Mesendoderm (in vitro differentiated cells): ENCODE results near the gene BCL3.

ENCODE experiments used
- DNase-seq: peaks from one replicate; pipeline ENCODE4 v3.0.0; 2013
- H2AK5ac ChIP-seq: 2 replicates; pipeline ENCODE4 v1.6.1; 2013; ENCODE audit warnings: low read length, inconsistent platforms
- H2BK120ac ChIP-seq: 2 replicates; pipeline ENCODE4 v1.6.1; 2013; ENCODE audit warnings: low read depth, mild to moderate bottlenecking, low read length, moderate library complexity, mixed read lengths
- H2BK15ac ChIP-seq: replicated peaks from 2 replicates; pipeline ENCODE4 v1.6.1; 2013; ENCODE audit warnings: low read depth, mild to moderate bottlenecking, moderate library complexity
- H2BK5ac ChIP-seq: 2 replicates; pipeline ENCODE4 v1.6.1; 2013; ENCODE audit warnings: low read length, inconsistent platforms
- H3K18ac ChIP-seq: 2 replicates; pipeline ENCODE4 v1.6.1; 2013; ENCODE audit warnings: mild to moderate bottlenecking, low read length, mixed read lengths
- H3K23ac ChIP-seq: one replicate; pipeline ENCODE4 v1.6.1; 2013; ENCODE audit warnings: low read length
- H3K27ac ChIP-seq: 2 replicates; pipeline ENCODE4 v1.5.1; 2013; ENCODE audit warnings: low read depth, mild to moderate bottlenecking, inconsistent platforms, low read length, moderate library complexity
- H3K27me3 ChIP-seq: 2 replicates; pipeline ENCODE4 v1.6.1; 2013; ENCODE audit warnings: low read length, control low read depth, mild to moderate bottlenecking, inconsistent platforms; ENCODE audit not compliant: insufficient read depth, poor library complexity
- H3K36me3 ChIP-seq: 2 replicates; pipeline ENCODE4 v1.6.1; 2013; ENCODE audit warnings: low read length, inconsistent platforms; ENCODE audit not compliant: control insufficient read depth, insufficient read depth
- H3K4ac ChIP-seq: one replicate; pipeline ENCODE4 v1.6.1; 2013; ENCODE audit warnings: low read depth, mild to moderate bottlenecking, low read length, moderate library complexity
- H3K4me1 ChIP-seq: 2 replicates; pipeline ENCODE4 v1.6.1; 2013; ENCODE audit warnings: low read depth, low read length, inconsistent platforms; ENCODE audit not compliant: control insufficient read depth
- H3K4me2 ChIP-seq: 2 replicates; pipeline ENCODE4 v1.6.1; 2013; ENCODE audit warnings: low read length
- H3K4me3 ChIP-seq: 2 replicates; pipeline ENCODE4 v1.5.1; 2013; ENCODE audit warnings: mild to moderate bottlenecking, low read length
- H3K56ac ChIP-seq: one replicate; pipeline ENCODE4 v1.6.1; 2013; ENCODE audit warnings: low read length
- H3K79me1 ChIP-seq: 2 replicates; pipeline ENCODE4 v1.6.1; 2013; ENCODE audit warnings: low read length, inconsistent platforms
- H3K79me2 ChIP-seq: 2 replicates; pipeline ENCODE4 v1.6.1; 2013; ENCODE audit warnings: mild to moderate bottlenecking, low read length; ENCODE audit not compliant: control insufficient read depth, insufficient read depth
- H3K9ac ChIP-seq: 2 replicates; pipeline ENCODE4 v1.6.1; 2013; ENCODE audit warnings: low read length, inconsistent platforms
- H4K5ac ChIP-seq: one replicate; pipeline ENCODE4 v1.6.1; 2013; ENCODE audit warnings: low read length
- H4K8ac ChIP-seq: one replicate; pipeline ENCODE4 v1.6.1; 2013; ENCODE audit warnings: low read depth, mild to moderate bottlenecking, control low read depth, low read length, moderate library complexity
- WGBS: extraction: QIAGEN DNeasy Blood & Tissue Kit; methylation state at CpG from one replicate; pipeline ENCODE4 v1.1.7; 2013; ENCODE audit warnings: low lambda C conversion rate, missing lambda C conversion rate; ENCODE audit not compliant: insufficient coverage; ENCODE audit errors: extremely low coverage; 5-methylcytosine and 5-hydroxymethylcytosine counted together

Gene BCL3

GRCh38 chr19:44757057-44757734 lies 8.7 kb downstream of the BCL3 start:
- Histone ChIP-seq H2BK5ac (no peak overlapping the region), H3K4me2 (peak overlapping the region; percentile 93), H3K36me3 (no peaks in the 10 kb centered on the region), H2AK5ac (no peak overlapping the region), H3K4ac (no peak overlapping the region), H3K4me3 (peak overlapping the region; percentile 39), H3K79me1 (no peaks in the 10 kb centered on the region), H3K27ac (no peak overlapping the region), H4K8ac (no peak overlapping the region), H3K4me1 (peaks cover 6% of the 10 kb centered on the region), H2BK120ac (no peak overlapping the region), H3K18ac (no peak overlapping the region), H3K23ac (no peak overlapping the region), H3K9ac (peak overlapping the region; percentile 69), H4K5ac (no peak overlapping the region), H3K79me2 (no peaks in the 10 kb centered on the region), H3K27me3 (peaks cover 10% of the 10 kb centered on the region), H2BK15ac (no peak overlapping the region), H3K56ac (peak overlapping the region; percentile 85)
- WGBS = no CpG with 5 or more reads among the region's 53 CpGs
- no peak for DNase-seq

DNA sequence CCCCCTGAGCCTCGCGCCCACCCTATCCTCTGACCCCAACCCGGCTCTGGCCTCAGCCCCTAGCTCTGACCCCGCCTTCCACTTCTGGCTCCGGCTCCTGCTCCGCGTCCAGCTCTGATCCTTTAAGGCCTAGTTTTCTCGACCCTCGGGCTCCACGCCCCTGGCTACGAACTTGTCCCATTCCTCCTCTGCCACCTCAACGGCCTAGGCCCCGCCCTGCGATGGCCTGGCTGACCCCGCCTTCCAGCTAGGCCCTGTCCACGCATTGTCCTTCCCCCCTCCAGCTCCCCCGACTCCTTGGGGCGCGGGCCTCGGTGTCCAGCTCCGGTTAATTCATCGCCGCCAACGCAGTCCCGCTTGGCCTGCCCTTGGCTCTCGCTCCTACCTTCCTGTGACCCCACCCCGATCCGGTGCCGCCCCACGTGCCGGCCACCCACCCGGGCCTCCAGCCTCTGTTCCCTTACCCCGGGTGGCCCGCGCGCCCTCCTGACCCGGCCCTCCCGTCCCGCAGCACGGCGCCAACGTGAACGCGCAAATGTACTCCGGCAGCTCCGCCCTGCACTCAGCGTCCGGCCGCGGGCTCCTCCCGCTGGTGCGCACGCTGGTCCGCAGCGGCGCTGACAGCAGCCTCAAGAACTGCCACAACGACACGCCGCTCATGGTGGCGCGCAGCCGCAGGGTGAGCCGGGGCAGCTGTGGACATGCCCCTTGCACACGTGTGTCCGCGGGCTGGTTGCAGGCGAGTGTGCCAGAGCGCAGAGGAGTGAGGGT lies 9.4 kb downstream of the BCL3 start:
- no peak overlapping the region for H2AK5ac ChIP-seq
- H3K27me3 ChIP-seq = peaks cover 10% of the 10 kb centered on the region
- H3K23ac ChIP-seq = peak overlapping the region; percentile 83
- H3K4me1 ChIP-seq = peaks cover 5% of the 10 kb centered on the region
- no peak overlapping the region for H3K4ac ChIP-seq
- H3K18ac ChIP-seq = no peak overlapping the region
- peak; percentile 77 for DNase-seq
- no peak overlapping the region for H4K5ac ChIP-seq
- no peak overlapping the region for H2BK5ac ChIP-seq
- no peaks in the 10 kb centered on the region for H3K79me2 ChIP-seq
- peak overlapping the region; percentile 39 for H3K4me3 ChIP-seq
- H3K79me1 ChIP-seq = no peaks in the 10 kb centered on the region
- peak overlapping the region; percentile 93 for H3K4me2 ChIP-seq
- H3K36me3 ChIP-seq = no peaks in the 10 kb centered on the region
- H3K9ac ChIP-seq = peak overlapping the region; percentile 69
- peak overlapping the region; percentile 85 for H3K56ac ChIP-seq
- H2BK120ac ChIP-seq = no peak overlapping the region
- no peak overlapping the region for H2BK15ac ChIP-seq
- WGBS = no CpG with 5 or more reads among the region's 68 CpGs
- no peak overlapping the region for H3K27ac ChIP-seq
- H4K8ac ChIP-seq = no peak overlapping the region

- peaks cover 10% of the 10 kb centered on the region for H3K27me3 ChIP-seq
- H3K4me3 ChIP-seq = no peak overlapping the region
- H3K56ac ChIP-seq = peak overlapping the region; percentile 85
- no peak overlapping the region for H2BK15ac ChIP-seq
- no peak overlapping the region for H2AK5ac ChIP-seq
- no peak overlapping the region for H3K4ac ChIP-seq
- no peaks in the 10 kb centered on the region for H3K79me2 ChIP-seq
- no peak overlapping the region for H3K18ac ChIP-seq
- no peak overlapping the region for H2BK120ac ChIP-seq
- peak; percentile 78 for DNase-seq
- WGBS = no CpG with 5 or more reads among the region's 9 CpGs
- H3K79me1 ChIP-seq = no peaks in the 10 kb centered on the region
- peak overlapping the region; percentile 69 for H3K9ac ChIP-seq
- no peak overlapping the region for H4K8ac ChIP-seq
- H3K4me2 ChIP-seq = peak overlapping the region; percentile 93
- no peak overlapping the region for H3K27ac ChIP-seq
- no peaks in the 10 kb centered on the region for H3K36me3 ChIP-seq
- peaks cover 3% of the 10 kb centered on the region for H3K4me1 ChIP-seq
- no peak overlapping the region for H4K5ac ChIP-seq
- no peak overlapping the region for H2BK5ac ChIP-seq
- H3K23ac ChIP-seq = no peak overlapping the region
These were observed 10.1 kb downstream of the BCL3 start for GRCh38 chr19:44758596-44758995.

GRCh38 chr19:44759083-44759804 lies 10.7 kb downstream of the BCL3 start:
- peaks cover 10% of the 10 kb centered on the region for H3K27me3 ChIP-seq
- H2BK15ac ChIP-seq = no peak overlapping the region
- H3K4ac ChIP-seq = no peak overlapping the region
- peaks cover 3% of the 10 kb centered on the region for H3K4me1 ChIP-seq
- no peak overlapping the region for H3K9ac ChIP-seq
- H3K18ac ChIP-seq = no peak overlapping the region
- H3K79me1 ChIP-seq = no peaks in the 10 kb centered on the region
- H3K4me3 ChIP-seq = no peak overlapping the region
- no peak overlapping the region for H3K56ac ChIP-seq
- H2BK5ac ChIP-seq = no peak overlapping the region
- H2AK5ac ChIP-seq = no peak overlapping the region
- H3K23ac ChIP-seq = no peak overlapping the region
- H3K36me3 ChIP-seq = no peaks in the 10 kb centered on the region
- no peak overlapping the region for H3K4me2 ChIP-seq
- no peak overlapping the region for H4K5ac ChIP-seq
- WGBS = no CpG with 5 or more reads among the region's 10 CpGs
- no peak overlapping the region for H3K27ac ChIP-seq
- no peak overlapping the region for H4K8ac ChIP-seq
- DNase-seq = no peak
- H2BK120ac ChIP-seq = no peak overlapping the region
- H3K79me2 ChIP-seq = no peaks in the 10 kb centered on the region

DNA sequence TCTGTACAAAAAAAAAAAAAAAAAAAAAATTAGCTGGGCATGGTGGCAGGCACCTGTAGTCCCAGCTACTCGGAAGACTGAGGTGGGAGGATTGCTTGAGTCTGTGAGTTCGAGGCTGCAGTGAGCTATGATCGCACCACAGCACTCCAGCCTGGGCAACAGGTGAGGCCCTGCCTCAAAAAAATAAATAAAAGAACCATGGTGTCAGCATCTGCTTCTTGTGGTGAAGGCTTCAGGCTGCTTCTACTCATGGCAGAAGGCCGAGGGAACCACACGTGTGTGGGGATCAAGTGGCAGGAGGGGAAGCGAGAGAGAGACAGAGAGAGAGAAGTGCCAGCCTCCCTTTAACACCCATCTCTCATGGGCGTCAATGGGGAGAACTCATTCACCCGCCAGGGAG lies 13.5 kb downstream of the BCL3 start:
- Histone ChIP-seq H2AK5ac (no peak overlapping the region), H3K18ac (no peak overlapping the region), H3K27ac (no peak overlapping the region), H3K36me3 (no peaks in the 10 kb centered on the region), H4K5ac (no peak overlapping the region), H4K8ac (no peak overlapping the region), H3K4ac (no peak overlapping the region), H2BK120ac (no peak overlapping the region), H3K23ac (no peak overlapping the region), H3K4me1 (peaks cover 3% of the 10 kb centered on the region), H3K27me3 (peaks cover under 1% of the 10 kb centered on the region), H3K56ac (no peak overlapping the region), H3K79me2 (no peaks in the 10 kb centered on the region), H2BK5ac (no peak overlapping the region), H3K4me3 (no peak overlapping the region), H2BK15ac (no peak overlapping the region), H3K9ac (no peak overlapping the region), H3K4me2 (no peak overlapping the region), H3K79me1 (no peaks in the 10 kb centered on the region)
- WGBS = no CpG with 5 or more reads among the region's 8 CpGs
- no peak for DNase-seq
